Transverse colon (tissue), 4 donors: Measurements from ENCODE around the gene ZNF365. TPM values are rescaled to one million over a fixed set of nuclear protein-coding genes. Genes with fewer than 3 reads are reported as not detected.

ENCODE experiments used
- DNase-seq: peaks from one replicate; pipeline ENCODE4 v3.0.0-alpha.2; 2019
- H3K27ac ChIP-seq, 4 donors: fragments of 200-600 bp; sonication (generic); 2 replicates each; pipeline ENCODE4 v1.5.1; 2016 to 2018; ENCODE audit warnings: inconsistent platforms in 4 of 4
- H3K27me3 ChIP-seq: fragments of 200-600 bp; sonication (generic); 2 replicates; pipeline ENCODE4 v1.5.1; 2017; ENCODE audit warnings: inconsistent platforms
- H3K36me3 ChIP-seq, 4 donors: fragments of 200-600 bp; sonication (generic); 2 replicates each; pipeline ENCODE4 v1.5.1; 2017 to 2019; ENCODE audit warnings: inconsistent platforms in 4 of 4
- H3K4me1 ChIP-seq, 4 donors: fragments of 200-600 bp; sonication (generic); 2 replicates each; pipeline ENCODE4 v1.5.1; 2017 to 2020; ENCODE audit warnings: inconsistent platforms in 4 of 4
- H3K4me3 ChIP-seq, 4 donors: fragments of 200-600 bp; sonication (generic); 1 replicate in 1 of 4; 2 replicates in 3 of 4; pipeline versions ENCODE4 v1.5.1 to v1.6.1; 2017 to 2019; ENCODE audit warnings: inconsistent platforms in 4 of 4
- H3K9me3 ChIP-seq, 2 donors: fragments of 200-600 bp; sonication (generic); 2 replicates each; pipeline ENCODE4 v1.5.1; 2017 to 2019; ENCODE audit warnings: inconsistent platforms in 2 of 2
- EP300 ChIP-seq: sonication (generic); formaldehyde crosslinking; IDR thresholded peaks from one replicate; pipeline ENCODE4 v1.6.1; 2017; ENCODE audit warnings: antibody characterized with exemption, low read depth
- POLR2A ChIP-seq: fragments of 450-650 bp; IDR thresholded peaks from one replicate; pipeline ENCODE4 v1.6.1; 2016; ENCODE audit warnings: antibody characterized with exemption, mild to moderate bottlenecking, moderate library complexity
- POLR2AphosphoS5 ChIP-seq, 3 donors: sonication (generic); formaldehyde crosslinking; IDR thresholded peaks; one replicate each; pipeline ENCODE4 v1.6.1; 2016; ENCODE audit warnings: antibody characterized with exemption in 3 of 3
- WGBS, 2 donors: methylation state at CpG; one replicate each; pipeline ENCODE4 v1.1.5; 2018; ENCODE audit warnings: low coverage in 1 of 2; 5-methylcytosine and 5-hydroxymethylcytosine counted together
- in situ Hi-C, 4 donors: fragments of 200-750 bp; cut with MboI; loops; one replicate each; pipeline versions ENCODE4 v1.15.0 to v1.15.1; 2017; ENCODE audit warnings: low sequenced_read_pairs in 3 of 4, low pct_ligation_motif_present in 1 of 4, low pct_unique_long_range_greater_than_20kb in 1 of 4
- intact Hi-C: fragments of 100-400 bp; cut with DNase I; formaldehyde crosslinking; loops from one replicate; pipeline ENCODE4 v1.15.1; 2023; ENCODE audit warnings: low total_unique reads
- total RNA-seq, 4 donors: library from RNA; depleted of rRNA; stranded (reverse); fragments of >200 nt; gene quantifications; one replicate each; pipeline ENCODE4 v1.1.0, GENCODE V29; 2016
- TF ChIP-seq, protein P1 (sequence below), 5 experiments: fragments of 200-600 bp in 3 of 5; fragments of 450-650 bp in 2 of 5; sonication (generic) in 3 of 5; IDR thresholded peaks; 1 replicate in 2 of 5; 2 replicates in 3 of 5; pipeline ENCODE4 v1.5.1; 2016 to 2017; ENCODE audit warnings: antibody characterized with exemption in 5 of 5, inconsistent platforms in 3 of 5, mild to moderate bottlenecking in 2 of 5, moderate library complexity in 1 of 5

Gene ZNF365
- total RNA-seq, 4 donors from 2014 or later = not detected

DNA sequence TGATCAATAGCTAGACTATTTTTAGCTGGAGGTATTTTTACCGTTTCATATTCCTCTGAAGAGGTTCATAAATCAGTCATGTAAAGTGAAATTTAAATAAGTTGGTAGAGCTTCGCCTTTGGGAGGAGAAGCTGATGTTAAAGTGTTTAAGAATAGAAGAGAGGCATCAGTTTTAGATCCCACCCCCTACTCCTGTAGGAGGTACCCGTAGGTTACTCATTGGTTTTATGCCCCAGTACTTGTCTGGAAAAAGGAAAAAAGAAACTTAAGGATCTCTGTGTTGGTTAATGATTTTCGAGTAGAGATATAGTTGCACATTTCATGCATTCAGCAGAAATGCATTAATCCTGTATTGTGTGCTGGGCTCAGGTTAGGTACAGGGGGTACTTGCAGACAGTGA, 8.7 kb downstream of the ZNF365 start:
- H3K27ac ChIP-seq = no peak overlapping the region
- H3K9me3 ChIP-seq = no peaks in the 10 kb centered on the region
- intact Hi-C loops (no loop called here), in situ Hi-C loops (no loop called here)
- H3K36me3 ChIP-seq = no peaks in the 10 kb centered on the region
- no peak overlapping the region for H3K4me3 ChIP-seq
- 74 to 83% methylated on average over 2 to 4 of the region's 4 CpGs for WGBS, 2 donors
- no peaks in the 10 kb centered on the region for H3K4me1 ChIP-seq
- no peaks in the 10 kb centered on the region for H3K27me3 ChIP-seq
- TF ChIP-seq POLR2AphosphoS5 (IDR thresholded peaks at IDR 0.05) (no peak), POLR2A (no peak), EP300 (no peak)
- TF ChIP-seq, protein P1, sequence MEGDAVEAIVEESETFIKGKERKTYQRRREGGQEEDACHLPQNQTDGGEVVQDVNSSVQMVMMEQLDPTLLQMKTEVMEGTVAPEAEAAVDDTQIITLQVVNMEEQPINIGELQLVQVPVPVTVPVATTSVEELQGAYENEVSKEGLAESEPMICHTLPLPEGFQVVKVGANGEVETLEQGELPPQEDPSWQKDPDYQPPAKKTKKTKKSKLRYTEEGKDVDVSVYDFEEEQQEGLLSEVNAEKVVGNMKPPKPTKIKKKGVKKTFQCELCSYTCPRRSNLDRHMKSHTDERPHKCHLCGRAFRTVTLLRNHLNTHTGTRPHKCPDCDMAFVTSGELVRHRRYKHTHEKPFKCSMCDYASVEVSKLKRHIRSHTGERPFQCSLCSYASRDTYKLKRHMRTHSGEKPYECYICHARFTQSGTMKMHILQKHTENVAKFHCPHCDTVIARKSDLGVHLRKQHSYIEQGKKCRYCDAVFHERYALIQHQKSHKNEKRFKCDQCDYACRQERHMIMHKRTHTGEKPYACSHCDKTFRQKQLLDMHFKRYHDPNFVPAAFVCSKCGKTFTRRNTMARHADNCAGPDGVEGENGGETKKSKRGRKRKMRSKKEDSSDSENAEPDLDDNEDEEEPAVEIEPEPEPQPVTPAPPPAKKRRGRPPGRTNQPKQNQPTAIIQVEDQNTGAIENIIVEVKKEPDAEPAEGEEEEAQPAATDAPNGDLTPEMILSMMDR (IDR thresholded peaks at IDR 0.05) = no peak
- no peak for DNase-seq

DNA sequence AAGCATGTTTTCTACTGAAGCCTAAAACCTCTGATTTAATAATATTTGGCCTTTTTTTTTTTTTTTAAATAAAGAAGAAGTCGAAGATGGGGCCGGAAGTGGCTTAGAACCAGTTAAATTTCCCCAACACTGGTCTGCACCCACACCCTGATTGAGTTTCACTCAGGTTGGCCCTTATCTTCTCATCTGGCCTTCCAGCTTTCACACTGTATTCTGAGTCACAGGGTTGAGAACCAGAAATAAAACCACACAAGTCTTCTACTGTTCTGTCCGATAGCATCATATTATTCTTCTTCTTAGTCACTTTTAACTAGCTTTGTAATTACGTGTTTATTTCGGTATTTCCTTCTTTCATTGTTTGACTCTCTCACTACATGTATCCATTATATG, 9.9 kb downstream of the ZNF365 start:
- TF ChIP-seq POLR2A = no peak
- TF ChIP-seq, protein P1 (IDR thresholded peaks at IDR 0.05) = no peak
- no peak for TF ChIP-seq EP300
- TF ChIP-seq POLR2AphosphoS5 (IDR thresholded peaks at IDR 0.05) = no peak
- DNase-seq = no peak
- 76 to 85% methylated on average over 5 of the region's 5 CpGs for WGBS, 2 donors

DNA sequence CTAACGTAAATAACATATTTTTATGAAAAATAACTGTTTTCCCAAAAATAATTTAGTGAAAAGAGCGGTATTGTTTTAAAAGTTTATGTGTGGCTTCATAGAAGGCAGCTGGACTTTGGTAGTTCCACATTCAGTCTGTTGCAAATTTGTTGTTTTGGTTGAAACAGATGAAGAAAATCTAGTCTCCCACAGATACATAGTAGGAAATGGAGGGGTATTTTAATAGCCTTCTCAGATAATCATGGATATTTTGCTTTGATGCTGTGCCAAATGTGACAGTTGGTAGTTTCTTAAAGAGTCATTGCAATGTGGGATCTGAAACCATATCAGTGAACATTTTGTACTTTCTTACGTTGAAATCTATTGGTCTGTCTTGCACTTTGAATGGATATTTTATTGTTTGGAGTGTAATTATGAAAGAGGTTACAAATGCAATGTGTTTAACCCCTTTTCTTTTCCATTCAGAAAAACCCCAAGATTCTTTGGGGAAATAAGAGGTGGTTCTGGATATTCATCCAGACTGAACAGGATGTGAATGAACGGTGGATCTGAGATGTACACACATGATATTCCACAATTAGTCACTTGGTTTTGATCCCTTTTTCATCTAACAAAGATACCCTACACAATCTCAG, 10.4 kb downstream of the ZNF365 start:
- intact Hi-C loops (no loop called here), in situ Hi-C loops (no loop called here)
- Histone ChIP-seq H3K36me3 (no peaks in the 10 kb centered on the region), H3K27ac (no peak overlapping the region), H3K27me3 (no peaks in the 10 kb centered on the region), H3K4me3 (no peak overlapping the region), H3K4me1 (no peaks in the 10 kb centered on the region), H3K9me3 (no peaks in the 10 kb centered on the region)
- TF ChIP-seq, protein P1 (IDR thresholded peaks at IDR 0.05) = no peak
- TF ChIP-seq EP300 (no peak), POLR2AphosphoS5 (IDR thresholded peaks at IDR 0.05) (no peak), POLR2A (no peak)
- DNase-seq = no peak
- WGBS, 2 donors = 63 to 79% methylated on average over 4 of the region's 4 CpGs

More for the DNA sequence above, 9.9 kb downstream of the ZNF365 start:
- no peaks in the 10 kb centered on the region for H3K36me3 ChIP-seq
- H3K9me3 ChIP-seq = no peaks in the 10 kb centered on the region
- no peak overlapping the region for H3K4me3 ChIP-seq
- H3K27ac ChIP-seq = no peak overlapping the region
- intact Hi-C loops = no loop called here
- H3K27me3 ChIP-seq = no peaks in the 10 kb centered on the region
- no peaks in the 10 kb centered on the region for H3K4me1 ChIP-seq
- in situ Hi-C loops = no loop called here

DNA sequence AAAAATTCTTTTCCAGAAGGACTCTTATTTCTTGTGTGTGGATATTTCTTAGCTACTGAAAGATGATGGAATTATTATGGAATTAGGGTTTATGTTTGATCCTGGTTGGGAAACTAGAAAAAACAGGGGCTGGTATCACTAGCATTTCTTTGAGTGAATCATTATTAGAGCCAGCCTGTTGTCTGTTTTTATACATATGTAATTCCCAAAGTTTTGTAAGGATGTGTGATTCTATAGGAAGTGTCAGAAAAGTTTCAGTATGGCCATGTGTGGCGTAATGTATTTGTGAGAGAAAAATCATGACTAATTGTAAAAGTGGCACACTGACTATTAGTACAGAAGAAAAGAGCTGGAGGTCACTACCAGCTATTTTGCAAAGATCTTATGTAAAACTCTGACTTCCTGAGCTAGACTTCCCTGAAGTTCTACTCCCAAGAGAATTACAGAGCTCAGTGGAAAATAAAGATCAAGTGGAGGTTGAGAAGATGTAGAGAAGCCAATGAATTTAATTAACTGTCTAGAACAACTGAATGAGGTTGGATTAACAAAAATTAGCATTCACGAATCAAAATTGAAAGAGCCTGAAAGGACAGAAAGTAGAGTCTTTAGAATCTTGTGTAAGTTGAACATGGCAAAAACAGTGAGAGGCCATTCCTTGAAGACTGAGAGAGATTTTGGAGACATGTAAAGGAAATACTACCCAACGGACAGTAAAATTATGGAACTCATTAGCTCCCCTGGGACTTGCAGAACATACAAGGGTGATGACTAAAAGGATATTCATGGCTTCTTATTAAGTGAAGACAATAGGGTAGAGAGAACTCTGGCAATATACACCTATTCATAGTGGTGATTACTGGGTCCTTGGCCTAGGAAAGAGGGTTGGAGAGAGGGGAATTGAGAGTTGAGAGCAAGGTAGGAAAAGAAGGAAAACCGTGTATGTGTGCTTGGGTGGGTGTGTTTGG, 12.5 kb downstream of the ZNF365 start:
- no peaks in the 10 kb centered on the region for H3K27me3 ChIP-seq
- DNase-seq = no peak
- no peaks in the 10 kb centered on the region for H3K9me3 ChIP-seq
- no peak overlapping the region for H3K27ac ChIP-seq
- 85 to 89% methylated on average over 4 of the region's 4 CpGs for WGBS, 2 donors
- intact Hi-C loops (no loop called here), in situ Hi-C loops (no loop called here)
- no peaks in the 10 kb centered on the region for H3K4me1 ChIP-seq
- no peaks in the 10 kb centered on the region for H3K36me3 ChIP-seq
- H3K4me3 ChIP-seq = no peak overlapping the region
- no peak for TF ChIP-seq POLR2A
- TF ChIP-seq, protein P1 (IDR thresholded peaks at IDR 0.05) = no peak
- no peak for TF ChIP-seq POLR2AphosphoS5 (IDR thresholded peaks at IDR 0.05)
- no peak for TF ChIP-seq EP300
